Lung (tissue), 12 donors: Measurements from ENCODE around the gene DCLK1. TPM values are rescaled to one million over a fixed set of nuclear protein-coding genes. Genes with fewer than 3 reads are reported as not detected.

Experiments
- ATAC-seq: fragments of 200-7000 bp; cut with Tn5 transposase; one replicate; pipeline ENCODE4 v1.9.1; 2020; ENCODE audit warnings: moderate number of reproducible peaks; ENCODE audit not compliant: insufficient read depth, low FRiP score
- DNase-seq, 3 donors: peaks; one replicate each; pipeline ENCODE4 v3.0.0-alpha.2; 2013 to 2017
- H3K27ac ChIP-seq, 2 donors: one replicate each; pipeline ENCODE4 v1.5.1; 2013; ENCODE audit warnings: mild to moderate bottlenecking in 2 of 2, moderate library complexity in 2 of 2, control low read depth in 1 of 2, inconsistent platforms in 1 of 2, low read depth in 1 of 2, low read length in 1 of 2
- H3K27me3 ChIP-seq, 3 donors: one replicate each; pipeline ENCODE4 v1.5.1; 2013; ENCODE audit warnings: low read length in 2 of 3; ENCODE audit not compliant: control insufficient read depth in 3 of 3, insufficient read depth in 3 of 3
- H3K36me3 ChIP-seq, 4 donors: one replicate each; pipeline ENCODE4 v1.5.1; 2013; ENCODE audit warnings: low read length in 4 of 4, mild to moderate bottlenecking in 1 of 4, moderate library complexity in 1 of 4; ENCODE audit not compliant: control insufficient read depth in 4 of 4, insufficient read depth in 4 of 4
- H3K4me1 ChIP-seq, 5 donors: one replicate each; pipeline ENCODE4 v1.5.1; 2013; ENCODE audit warnings: low read length in 5 of 5, mild to moderate bottlenecking in 2 of 5, moderate library complexity in 1 of 5; ENCODE audit not compliant: control insufficient read depth in 5 of 5, insufficient read depth in 5 of 5
- H3K4me3 ChIP-seq: one replicate; pipeline ENCODE4 v1.5.1; 2013; ENCODE audit warnings: mild to moderate bottlenecking, control low read depth, moderate library complexity
- H3K9ac ChIP-seq, 2 donors: one replicate each; pipeline ENCODE4 v1.5.1; 2013; ENCODE audit warnings: low read length in 2 of 2, control low read depth in 1 of 2; ENCODE audit not compliant: insufficient read depth in 1 of 2
- H3K9me3 ChIP-seq, 4 donors: one replicate each; pipeline ENCODE4 v1.5.1; 2013; ENCODE audit warnings: low read length in 3 of 4, mild to moderate bottlenecking in 1 of 4, moderate library complexity in 1 of 4; ENCODE audit not compliant: control insufficient read depth in 4 of 4, insufficient read depth in 3 of 4
- CTCF ChIP-seq: IDR thresholded peaks from 2 replicates; pipeline ENCODE4 v1.5.1; 2012; ENCODE audit warnings: mild to moderate bottlenecking; ENCODE audit errors: control extremely low read depth, extremely low read depth
- WGBS, 2 donors: extraction: QIAGEN DNeasy Blood & Tissue Kit; methylation state at CpG; one replicate each; pipeline ENCODE4 v1.1.7; 2013; 5-methylcytosine and 5-hydroxymethylcytosine counted together
- polyA plus RNA-seq, 2 donors: library from polyadenylated mRNA; stranded (reverse); fragments of 200-250 nt; gene quantifications; one replicate each; pipeline ENCODE4 v1.2.1, GENCODE V29; 2013
- total RNA-seq, 2 donors: library from RNA; depleted of rRNA in 1 of 2; stranded (reverse); fragments of >200 nt in 1 of 2; gene quantifications; one replicate each; pipeline ENCODE4 v1.2.1, GENCODE V29; 2014 to 2021
- donor health status: control.
- donor health status: control.
- donor health status: Bipolar disorder and iron deficiency.
- donor health status: healthy.
- donor health status: DM: yes; HTN: yes; CAD: no.

Gene DCLK1
- total and polyA plus RNA-seq, 4 donors = 1.2 to 23.5 (median 7.0) TPM

GRCh38 chr13:35854286-35854685 lies 276.9 kb downstream of the DCLK1 start:
- Histone ChIP-seq H3K4me1 (peaks cover 0 to 12% (median 0%) of the 10 kb centered on the region in 5 donors), H3K9me3 (no peaks in the 10 kb centered on the region), H3K9ac (no peak overlapping the region), H3K27me3 (no peaks in the 10 kb centered on the region), H3K36me3 (peaks cover 0 to 2% (median 0%) of the 10 kb centered on the region in 4 donors), H3K27ac (no peak overlapping the region), H3K4me3 (no peak overlapping the region)
- ATAC-seq (no peak), DNase-seq (no peak)
- 78 to 80% methylated on average over 8 of the region's 8 CpGs for WGBS, 2 donors
- TF ChIP-seq CTCF = no peak

GRCh38 chr13:35851881-35852280 lies 279.3 kb downstream of the DCLK1 start:
- Histone ChIP-seq H3K9ac (no peak overlapping the region), H3K9me3 (no peaks in the 10 kb centered on the region), H3K4me1 (peaks cover 0 to 5% (median 0%) of the 10 kb centered on the region in 5 donors), H3K4me3 (no peak overlapping the region), H3K27me3 (no peaks in the 10 kb centered on the region), H3K36me3 (peaks cover 0 to 2% (median 0%) of the 10 kb centered on the region in 4 donors), H3K27ac (no peak overlapping the region)
- ATAC-seq = no peak
- DNase-seq = no peak
- 98% methylated on average over 3 of the region's 3 CpGs for WGBS, 2 donors
- TF ChIP-seq CTCF = no peak

GRCh38 chr13:35851356-35851755 lies 279.8 kb downstream of the DCLK1 start:
- Histone ChIP-seq H3K4me1 (peaks cover 0 to 5% (median 0%) of the 10 kb centered on the region in 5 donors), H3K9me3 (no peaks in the 10 kb centered on the region), H3K27me3 (no peaks in the 10 kb centered on the region), H3K4me3 (no peak overlapping the region), H3K36me3 (peaks cover 0 to 2% (median 0%) of the 10 kb centered on the region in 4 donors), H3K9ac (no peak overlapping the region), H3K27ac (no peak overlapping the region)
- DNase-seq (no peak), ATAC-seq (no peak)
- 69 to 78% methylated on average over 5 of the region's 5 CpGs for WGBS, 2 donors
- TF ChIP-seq CTCF = no peak

- no peak overlapping the region for H3K4me3 ChIP-seq
Measured at GRCh38 chr13:35850569-35850968, 280.6 kb downstream of the DCLK1 start.

More at GRCh38 chr13:35850569-35850968, 280.6 kb downstream of the DCLK1 start:
- peaks cover 0 to 5% (median 0%) of the 10 kb centered on the region in 5 donors for H3K4me1 ChIP-seq
- TF ChIP-seq CTCF = no peak
- H3K9ac ChIP-seq = no peak overlapping the region
- H3K36me3 ChIP-seq = peaks cover 0 to 2% (median 0%) of the 10 kb centered on the region in 4 donors
- H3K27me3 ChIP-seq = no peaks in the 10 kb centered on the region
- H3K27ac ChIP-seq = no peak overlapping the region
- ATAC-seq (no peak), DNase-seq (no peak)
- WGBS, 2 donors = 84 to 87% methylated on average over 5 of the region's 5 CpGs
- H3K9me3 ChIP-seq = no peaks in the 10 kb centered on the region
